ENCODE data around the gene DCLK1. TPM values are rescaled to one million over a fixed set of nuclear protein-coding genes. Genes with fewer than 3 reads are reported as not detected.

DCLK1 gene
- total RNA-seq, 1 experiment from 2014 or later = 36.2 TPM

GRCh38 chr13:35768551-35768950 is 362.6 kb downstream of the DCLK1 start:
- Histone ChIP-seq H2BK15ac (ENCODE audit: low read depth, low read length) (no peak overlapping the region), H3K27ac (ENCODE audit: insufficient read length, low read depth, low read length) (no peak overlapping the region), H2BK5ac (ENCODE audit: insufficient read length, low read length) (no peak overlapping the region), H2AK5ac (ENCODE audit: insufficient read length, low read length) (no peak overlapping the region), H4K20me1 (ENCODE audit: control insufficient read depth, insufficient read depth, insufficient read length) (no peaks in the 10 kb centered on the region), H3K9ac (ENCODE audit: extremely low read depth, insufficient read length, low read length) (no peak overlapping the region), H4K8ac (replicated peaks; ENCODE audit: insufficient read length, low read depth, low read length) (no peak overlapping the region), H3K23ac (ENCODE audit: insufficient read length, low read depth, low read length) (no peak overlapping the region), H3K4ac (ENCODE audit: low read depth, low read length) (no peak overlapping the region), H4K91ac (ENCODE audit: insufficient read length, low read depth, low read length) (no peak overlapping the region), H2BK12ac (ENCODE audit: insufficient read length, low read depth, low read length) (no peak overlapping the region), H3K79me2 (ENCODE audit: insufficient read depth, low read length) (no peaks in the 10 kb centered on the region), H3K79me1 (ENCODE audit: insufficient read depth, low read depth, low read length, poor library complexity, severe bottlenecking) (no peaks in the 10 kb centered on the region), H2BK20ac (ENCODE audit: low read depth, low read length, poor library complexity, severe bottlenecking) (no peak overlapping the region), H3K23me2 (ENCODE audit: insufficient read length, low read depth, low read length, poor library complexity, severe bottlenecking) (no peaks in the 10 kb centered on the region), H2BK120ac (ENCODE audit: low read depth, low read length, poor library complexity, severe bottlenecking) (no peak overlapping the region), H3K9me3 (ENCODE audit: control insufficient read depth, low read depth, low read length) (no peaks in the 10 kb centered on the region), H3K27me3 (ENCODE audit: insufficient read depth, low read length) (no peaks in the 10 kb centered on the region), H3K4me2 (ENCODE audit: insufficient read depth, insufficient read length, low read length) (no peak overlapping the region), H3T11ph (ENCODE audit: low read length) (no peak overlapping the region), H3K14ac (ENCODE audit: insufficient read depth, low read length) (no peak overlapping the region), H3K4me1 (ENCODE audit: insufficient read depth, low read length) (no peaks in the 10 kb centered on the region), H2AFZ (ENCODE audit: low read length) (no peak overlapping the region), H3K56ac (ENCODE audit: insufficient read length, low read depth, low read length) (no peak overlapping the region), H4K5ac (ENCODE audit: insufficient read length, low read depth, low read length) (no peak overlapping the region), H3K18ac (ENCODE audit: insufficient read length, low read depth, low read length) (no peak overlapping the region)
- TF ChIP-seq CTCF (conservative IDR thresholded peaks at IDR 0.05) = no peak
- Mint-ChIP-seq H3K9me3 (no peaks in the 10 kb centered on the region; a peak in 1 of 5 replicates), H3K4me1 (peaks cover 5 to 8% of the 10 kb centered on the region in 2 experiments; a peak in 3 of 4 replicates), H3K27me3 (ENCODE audit: low read depth) (no peaks in the 10 kb centered on the region), H3K4me3 (no peak overlapping the region), H3K36me3 (ENCODE audit: insufficient read depth in 1 of 3, low read depth in 3 of 3) (no peaks in the 10 kb centered on the region), H3K27ac (no peak overlapping the region)
- no CpG with 5 or more reads among the region's 4 CpGs for WGBS (ENCODE audit: extremely low coverage, insufficient read length, low lambda C conversion rate)
- no peak for DNase-seq
